HepG2 (cell line): ENCODE measurements around the gene AKAP8. TPM values are rescaled to one million over a fixed set of nuclear protein-coding genes. Genes with fewer than 3 reads are reported as not detected.

ENCODE experiments used
- BATF2 ChIP-seq: sonication (generic); formaldehyde crosslinking; IDR thresholded peaks from 2 replicates; pipeline ENCODE4 v1.8.0; 2022; ENCODE audit warnings: mild to moderate bottlenecking, missing genetic modification reagents, moderate library complexity
- BCLAF1 ChIP-seq: fragments of 450-650 bp; IDR thresholded peaks from 2 replicates; pipeline ENCODE4 v1.6.1; 2017; ENCODE audit warnings: mild to moderate bottlenecking
- CSRNP1 ChIP-seq: sonication (generic); formaldehyde crosslinking; IDR thresholded peaks from 2 replicates; pipeline ENCODE4 v1.8.1; 2023; ENCODE audit warnings: mild to moderate bottlenecking, missing genetic modification reagents
- DBP ChIP-seq: sonication (generic); formaldehyde crosslinking; IDR thresholded peaks from 2 replicates; pipeline ENCODE4 v1.4.0; 2020; ENCODE audit warnings: missing genetic modification reagents; ENCODE audit errors: not compliant biosample characterization
- HCFC1 ChIP-seq: fragments of 150-350 bp; IDR thresholded peaks from 2 replicates; pipeline ENCODE4 v1.6.1; 2014; ENCODE audit warnings: low read depth, low read length
- IRF2 ChIP-seq: IDR thresholded peaks from 2 replicates; pipeline ENCODE4 v1.6.1; 2018; ENCODE audit warnings: missing genetic modification reagents, missing compliant biosample characterization
- KAT2B ChIP-seq: fragments of 150-350 bp; IDR thresholded peaks from 2 replicates; pipeline ENCODE4 v1.6.1; 2014; ENCODE audit warnings: low read depth, low read length, borderline replicate concordance
- KLF16 ChIP-seq, 2 experiments: sonication (generic) in 1 of 2; formaldehyde crosslinking in 1 of 2; IDR thresholded peaks; 2 replicates each; pipeline versions ENCODE4 v1.6.1 to v1.8.0; 2016 to 2023; ENCODE audit warnings: missing genetic modification reagents in 2 of 2, missing compliant biosample characterization in 1 of 2
- MNT ChIP-seq: fragments of 450-650 bp; IDR thresholded peaks from 2 replicates; pipeline ENCODE4 v1.6.1; 2016
- RNF2 ChIP-seq: fragments of 450-650 bp; conservative IDR thresholded peaks from 2 replicates; pipeline ENCODE4 v1.6.1; 2016; ENCODE audit warnings: low read depth
- SMYD3 ChIP-seq: sonication (generic); formaldehyde crosslinking; IDR thresholded peaks from 2 replicates; pipeline ENCODE4 v1.8.1; 2023; ENCODE audit warnings: mild to moderate bottlenecking, missing genetic modification reagents
- TEAD3 ChIP-seq: optimal IDR thresholded peaks from 2 replicates; pipeline ENCODE3; 2016; ENCODE audit warnings: borderline replicate concordance
- ZNF17 ChIP-seq: sonication (generic); formaldehyde crosslinking; IDR thresholded peaks from 2 replicates; pipeline ENCODE4 v1.5.0; 2020; ENCODE audit warnings: mild to moderate bottlenecking, missing genetic modification reagents
- ZNF343 ChIP-seq: sonication (generic); formaldehyde crosslinking; IDR thresholded peaks from 2 replicates; pipeline ENCODE4 v1.4.0; 2020; ENCODE audit warnings: mild to moderate bottlenecking, missing genetic modification reagents
- ZNF713 ChIP-seq: sonication (generic); formaldehyde crosslinking; IDR thresholded peaks from 2 replicates; pipeline ENCODE4 v1.4.0; 2020; ENCODE audit warnings: mild to moderate bottlenecking, missing genetic modification reagents
- ZSCAN21 ChIP-seq: sonication (generic); formaldehyde crosslinking; IDR thresholded peaks from 2 replicates; pipeline ENCODE4 v1.8.0; 2022; ENCODE audit warnings: mild to moderate bottlenecking, missing genetic modification reagents, moderate library complexity, borderline replicate concordance
- polyA plus RNA-seq, 8 experiments: library from polyadenylated mRNA; depleted of rRNA in 3 of 8; stranded (reverse) in 7 of 8; unstranded in 1 of 8; fragments of >200 nt; fragmentation: Illumina TruSeq in 4 of 8; extraction: Trizol in 4 of 8; gene quantifications; 2 replicates each; pipeline versions ENCODE4 v1.2.1 to v1.2.3, GENCODE V29; 2011 to 2016; ENCODE audit warnings: low read depth in 4 of 8, missing spikeins in 1 of 8, mixed read lengths in 1 of 8; ENCODE audit not compliant: insufficient read depth in 1 of 8
- total RNA-seq, 5 experiments: library from RNA; depleted of rRNA; stranded (reverse); fragments of >200 nt; fragmentation: Illumina TruSeq; extraction: Trizol; gene quantifications; 2 replicates each; pipeline ENCODE4 v1.2.3, GENCODE V29; 2016; ENCODE audit warnings: low read depth in 1 of 5

The AKAP8 gene
- total and polyA plus RNA-seq, 2 of the 13 experiments (the other 11 are each of a cell fraction or from before 2014, with no cell fraction given) = 15.9 to 22.1 TPM

- no peak for TF ChIP-seq SMYD3 (CRISPR knock-in tag)
- TF ChIP-seq KAT2B = no peak
- TF ChIP-seq MNT = peak; percentile 13; the same call in 1 of the 2 replicates
- TF ChIP-seq ZNF343 (CRISPR knock-in tag) = no peak
- TF ChIP-seq BCLAF1 = no peak
- TF ChIP-seq CSRNP1 (CRISPR knock-in tag) = no peak
- TF ChIP-seq DBP (CRISPR knock-in tag) = peak; percentile 8
- TF ChIP-seq ZSCAN21 = peak; percentile 82
- TF ChIP-seq RNF2 = 0 out of 2 replicates have a peak, but pooled peaks have one; percentile 20
- peak; percentile 91 for TF ChIP-seq IRF2 (CRISPR knock-in tag)
- no peak; the same call in 1 of the 2 replicates for TF ChIP-seq ZNF713 (CRISPR knock-in tag)
- TF ChIP-seq ZNF17 (CRISPR knock-in tag) = no peak
- TF ChIP-seq TEAD3 = peak; percentile 42
- peak in 1 of 2 experiments; percentile 44; a peak in 1 of 4 replicates for TF ChIP-seq KLF16 (CRISPR knock-in tag; IDR thresholded peaks at IDR 0.05)
- TF ChIP-seq HCFC1 = peak; percentile 82
- TF ChIP-seq BATF2 = 0 out of 2 replicates have a peak, but pooled peaks have one; percentile 18
Observed at GRCh38 chr19:15379083-15379998, at the start of gene AKAP8 (continued).
